ENCODE measurements around the gene GRM8.

Gene GRM8

DNA sequence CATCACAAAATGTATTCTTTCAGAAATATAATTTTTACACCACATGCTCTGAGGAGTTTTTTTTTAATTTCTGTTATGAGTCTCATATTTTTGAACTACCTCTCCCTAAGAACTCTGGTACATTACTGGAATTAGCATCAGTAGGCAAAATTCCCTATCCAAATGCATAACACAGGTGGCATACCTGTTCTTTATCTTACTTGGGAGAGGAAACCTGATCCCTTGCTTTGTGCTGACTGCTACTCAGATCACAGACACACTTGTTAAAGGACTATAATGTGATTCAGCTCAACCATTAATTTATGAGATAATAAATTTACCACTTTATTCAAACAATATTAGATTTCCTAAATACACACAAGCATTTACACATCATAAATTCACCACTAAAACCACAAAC, 617.2 kb downstream of the GRM8 start:
- DNase-seq = no peak

DNA sequence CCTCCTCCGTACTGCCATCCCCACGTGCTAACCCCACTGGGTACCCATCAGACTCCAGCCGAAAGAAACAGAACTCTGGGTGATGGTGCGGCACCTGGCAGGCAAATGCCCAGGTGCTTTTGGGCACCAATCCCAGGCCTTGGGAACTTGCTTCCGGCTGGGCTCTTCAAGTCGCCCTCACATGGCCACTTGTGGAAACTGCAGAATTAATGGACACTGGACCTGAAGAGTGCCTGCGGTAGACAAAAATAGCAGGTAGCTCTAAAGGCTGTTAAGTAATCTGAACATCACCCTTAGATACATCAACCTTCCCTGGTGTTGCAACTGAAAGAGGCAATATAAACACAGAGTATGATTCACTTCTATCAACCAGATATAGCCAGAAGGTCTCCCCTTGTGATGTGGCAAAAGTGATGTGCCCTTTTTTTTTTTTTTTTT, 644.4 kb downstream of the GRM8 start:
- peak; percentile 2 for DNase-seq

DNA sequence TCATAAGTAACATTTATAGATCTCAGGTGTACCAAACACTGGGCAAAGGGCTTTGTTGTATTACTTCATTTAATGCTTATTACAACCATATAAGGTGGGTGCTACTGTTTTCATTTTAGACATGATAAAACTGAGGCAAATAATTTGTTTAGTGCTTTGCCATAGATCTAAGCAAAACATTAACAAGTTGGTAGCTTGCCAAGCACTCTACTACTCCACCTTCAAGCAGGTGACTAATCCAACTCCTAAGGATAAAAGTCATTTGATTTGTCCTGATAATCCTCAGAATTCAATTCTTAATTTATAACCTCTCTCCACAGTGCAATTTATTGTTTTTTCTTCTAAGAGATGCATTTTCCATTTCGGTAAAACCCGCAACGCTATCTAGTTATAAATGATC, 646.4 kb downstream of the GRM8 start:
- DNase-seq = no peak

DNA sequence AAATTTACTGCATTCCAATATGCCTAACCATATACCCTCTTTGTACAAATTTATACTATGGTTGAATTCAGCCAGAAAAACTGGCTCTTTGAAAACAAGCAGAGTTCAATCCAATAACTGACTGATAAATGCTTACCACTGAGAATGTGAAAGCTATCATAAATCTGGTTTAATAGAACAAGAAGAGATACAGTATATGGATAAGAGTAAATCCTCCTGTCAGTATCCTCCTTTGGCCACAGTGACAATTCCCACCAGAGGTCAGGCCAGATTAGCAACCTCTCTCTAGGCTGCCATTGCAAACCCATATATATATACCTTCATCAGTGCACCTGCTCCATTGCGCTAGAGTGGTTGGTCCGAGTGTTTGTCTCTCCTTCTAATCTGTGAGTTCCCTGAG, 647.2 kb downstream of the GRM8 start:
- no peak for DNase-seq

DNA sequence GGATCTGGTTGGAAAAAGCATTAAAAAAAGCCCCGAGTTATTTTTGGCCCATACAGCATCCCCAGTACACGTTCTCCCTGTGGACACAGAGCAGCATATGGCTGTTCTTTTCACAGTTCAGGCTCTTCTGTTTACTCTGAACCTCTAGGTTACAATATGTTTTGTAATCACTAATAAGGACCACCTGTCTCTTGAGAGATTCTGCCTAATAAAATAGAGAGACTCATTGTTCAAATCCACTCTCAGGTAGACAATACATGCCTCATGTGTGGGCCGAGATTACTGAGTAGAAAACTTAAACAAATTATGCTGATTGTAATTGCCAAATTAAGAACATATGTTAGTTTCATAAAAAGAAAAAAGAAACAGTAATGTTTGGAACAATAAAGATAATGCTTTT, 647.7 kb downstream of the GRM8 start:
- DNase-seq = no peak

- DNase-seq = no peak
These were observed 663.6 kb downstream of the GRM8 start for GRCh38 chr7:126589068-126589684.

- no peak for DNase-seq
These were observed 674.4 kb downstream of the GRM8 start for GRCh38 chr7:126578338-126578737.

- DNase-seq = peak; percentile 53
These were observed 678.2 kb downstream of the GRM8 start for GRCh38 chr7:126574276-126575250.

GRCh38 chr7:126570845-126571244, 681.9 kb downstream of the GRM8 start:
- DNase-seq = no peak

DNA sequence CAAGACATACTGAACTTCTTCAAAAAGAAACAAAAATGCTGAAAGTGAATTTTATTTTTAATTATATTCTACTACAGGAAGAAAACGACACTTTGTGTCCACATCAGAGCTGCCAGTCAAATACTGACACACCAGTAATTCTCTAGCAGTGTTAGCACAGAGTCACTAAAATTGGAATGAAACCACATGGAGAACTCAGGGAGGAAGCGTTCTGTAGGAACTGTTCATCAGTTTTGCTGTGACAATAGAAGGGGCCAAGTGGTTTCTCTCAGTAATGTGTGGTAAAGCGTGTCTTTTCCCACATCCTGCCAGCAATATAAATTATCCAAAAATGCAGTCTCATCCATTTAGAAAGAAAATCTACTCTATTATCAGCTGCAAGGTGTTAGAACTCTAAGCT, 683.3 kb downstream of the GRM8 start:
- no peak for DNase-seq

- DNase-seq = no peak
These were observed 695.5 kb downstream of the GRM8 start for GRCh38 chr7:126557271-126557670.

DNA sequence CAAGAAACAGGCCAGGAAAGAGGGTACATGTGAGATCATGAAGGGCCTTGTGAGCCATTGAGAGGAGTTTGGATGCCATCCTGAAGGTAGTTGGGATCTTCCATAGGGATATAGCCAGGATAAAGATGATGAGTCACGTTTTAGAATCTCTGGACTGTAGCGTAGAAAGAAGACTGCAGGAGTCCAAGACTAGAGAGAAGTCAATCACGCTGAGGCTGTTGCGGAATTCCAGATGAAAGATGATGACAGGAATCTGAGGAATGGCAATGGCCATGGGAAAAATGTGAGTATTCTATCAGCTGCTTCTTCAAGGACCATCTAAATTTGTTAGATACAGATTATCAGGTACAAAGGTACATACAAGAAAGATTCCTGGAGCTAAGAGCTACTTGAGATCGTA, 711.3 kb downstream of the GRM8 start:
- DNase-seq = peak; percentile 2

DNA sequence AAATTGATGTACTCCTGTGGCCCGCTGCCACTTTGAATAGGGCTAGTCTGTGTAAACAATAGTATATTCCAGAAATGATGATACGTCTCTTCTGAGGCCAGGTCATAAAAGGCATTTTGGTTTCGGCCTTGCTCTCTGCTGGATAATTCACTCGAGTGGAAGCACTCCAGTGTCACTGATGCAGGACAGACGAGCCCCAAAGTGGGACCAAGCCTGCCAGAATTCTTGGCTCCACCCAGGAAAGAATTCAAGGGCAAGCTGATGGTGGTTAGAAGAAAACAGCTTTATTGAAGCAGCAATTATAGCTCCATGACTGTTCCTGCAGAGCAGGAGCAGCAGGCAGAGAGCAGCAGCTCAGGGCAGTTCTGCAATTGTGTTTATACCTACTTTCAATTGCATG, 717.6 kb downstream of the GRM8 start:
- no peak for DNase-seq

DNA sequence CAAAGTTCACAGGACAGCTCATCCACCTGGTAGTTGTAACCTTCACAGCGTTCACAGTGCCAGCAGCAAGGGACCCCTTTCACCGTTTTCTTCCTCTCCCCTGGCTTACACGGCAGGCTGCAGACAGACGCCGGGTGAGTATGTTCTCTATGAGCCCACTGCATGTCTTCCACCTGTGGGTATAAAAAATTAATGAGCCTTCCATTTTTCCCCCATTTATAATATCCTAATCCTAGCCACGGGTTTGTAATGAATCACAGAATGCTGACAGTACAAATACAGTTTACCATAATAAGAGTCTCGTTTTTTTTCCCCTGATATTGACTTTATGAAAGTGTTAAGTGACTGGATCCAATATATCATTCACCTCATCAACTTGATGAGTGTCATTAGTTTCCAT, 719.0 kb downstream of the GRM8 start:
- no peak for DNase-seq

DNA sequence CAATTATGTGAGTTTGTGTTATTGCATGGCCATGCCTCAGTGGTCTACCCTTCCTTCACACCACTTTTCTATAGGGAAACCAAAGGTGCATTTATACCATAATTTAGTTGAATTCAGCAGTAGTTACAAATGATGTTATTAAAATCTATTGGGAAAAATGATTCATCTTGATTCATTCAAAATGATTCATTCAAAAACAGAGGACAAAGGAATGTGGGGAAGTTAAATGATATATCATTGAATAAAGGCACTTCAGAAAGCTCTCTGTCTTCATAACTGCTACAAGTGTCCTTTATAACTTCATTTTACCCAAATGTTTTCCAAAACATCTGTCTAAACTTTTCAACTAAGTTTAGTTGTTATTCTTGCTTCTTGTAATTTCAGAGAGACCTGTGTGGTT, 722.9 kb downstream of the GRM8 start:
- DNase-seq = no peak

DNA sequence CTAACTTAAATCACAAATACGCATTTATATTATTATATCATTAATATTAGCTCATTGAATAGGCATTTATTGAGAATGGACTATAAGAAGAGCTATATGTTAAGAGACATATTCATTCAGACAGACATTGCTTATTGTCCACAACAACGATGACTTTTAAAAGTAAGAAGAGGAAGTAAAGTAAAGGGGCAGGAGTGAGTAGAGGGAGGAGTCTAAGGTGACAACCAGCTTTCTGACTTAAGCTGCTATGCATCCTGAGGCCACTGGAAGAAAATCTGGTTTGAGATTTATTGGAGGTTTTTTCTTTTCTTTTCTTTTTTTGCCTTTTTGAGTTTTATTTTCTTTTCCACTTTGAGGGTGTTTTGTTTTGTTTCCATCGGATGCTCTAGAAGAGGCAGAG, 723.5 kb downstream of the GRM8 start:
- DNase-seq = no peak

GRCh38 chr7:126525906-126526305, 726.8 kb downstream of the GRM8 start:
- DNase-seq = no peak

DNA sequence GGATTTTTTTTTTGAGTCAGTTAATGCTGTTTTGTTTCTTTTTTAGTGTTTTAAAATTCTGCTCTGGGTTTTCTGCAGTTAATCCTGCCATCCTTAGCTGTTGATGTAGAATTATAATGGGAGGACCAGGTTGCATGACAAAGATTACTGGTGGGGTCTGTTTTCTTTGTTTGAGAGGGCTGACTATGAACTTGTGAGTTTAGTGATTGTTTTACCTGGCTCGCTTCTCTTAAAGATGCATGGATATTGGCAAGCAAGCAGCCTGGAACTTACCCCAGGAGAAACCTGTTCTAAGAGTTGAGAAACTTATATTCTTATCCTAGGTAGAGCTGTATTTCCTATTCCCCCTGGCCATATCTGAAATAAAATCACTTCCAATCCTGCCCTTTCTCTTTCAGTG, 727.8 kb downstream of the GRM8 start:
- no peak for DNase-seq

GRCh38 chr7:126511046-126511445, 741.7 kb downstream of the GRM8 start:
- no peak for DNase-seq

DNA sequence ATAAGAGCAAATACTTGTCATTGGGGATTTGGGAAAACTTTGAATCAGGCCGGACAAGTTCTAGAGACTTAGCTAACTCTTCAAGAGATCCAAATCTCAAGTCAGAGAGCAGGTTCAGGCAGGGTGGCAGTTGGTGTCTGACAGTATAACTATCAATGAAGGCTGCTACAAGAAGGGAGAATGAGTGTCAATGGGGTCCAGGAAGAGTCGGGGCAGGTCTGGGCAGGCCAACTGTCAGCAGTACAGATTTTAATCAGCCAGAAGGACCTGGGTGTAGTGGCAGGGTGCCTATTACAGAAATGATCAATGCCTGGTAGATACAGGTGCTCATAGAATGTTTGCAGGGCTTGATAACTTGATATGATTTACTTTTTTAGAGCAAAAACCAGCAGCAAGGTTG, 751.1 kb downstream of the GRM8 start:
- DNase-seq = no peak

- no peak for DNase-seq
These were observed 753.3 kb downstream of the GRM8 start for GRCh38 chr7:126499481-126499880.

GRCh38 chr7:126495733-126496132, 757.0 kb downstream of the GRM8 start:
- DNase-seq = no peak

DNA sequence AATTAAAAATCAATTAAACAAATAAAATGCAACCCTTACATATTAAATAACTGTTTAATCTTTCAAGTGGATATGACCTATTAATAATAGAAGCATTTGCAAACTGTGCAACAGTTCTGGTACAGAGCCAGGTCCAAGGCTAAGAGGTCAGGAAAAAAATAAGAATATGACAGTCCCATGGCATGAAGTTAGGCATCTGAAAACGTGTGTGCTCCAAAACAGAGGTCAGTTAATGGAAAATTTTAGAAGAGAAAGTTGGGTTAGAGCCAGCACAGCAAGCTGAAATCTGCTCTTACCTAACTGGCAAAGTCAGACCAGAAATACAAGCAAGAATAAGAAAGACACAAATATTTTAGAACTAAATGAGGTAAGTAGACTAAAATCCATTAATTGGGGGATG, 757.7 kb downstream of the GRM8 start:
- no peak for DNase-seq

DNA sequence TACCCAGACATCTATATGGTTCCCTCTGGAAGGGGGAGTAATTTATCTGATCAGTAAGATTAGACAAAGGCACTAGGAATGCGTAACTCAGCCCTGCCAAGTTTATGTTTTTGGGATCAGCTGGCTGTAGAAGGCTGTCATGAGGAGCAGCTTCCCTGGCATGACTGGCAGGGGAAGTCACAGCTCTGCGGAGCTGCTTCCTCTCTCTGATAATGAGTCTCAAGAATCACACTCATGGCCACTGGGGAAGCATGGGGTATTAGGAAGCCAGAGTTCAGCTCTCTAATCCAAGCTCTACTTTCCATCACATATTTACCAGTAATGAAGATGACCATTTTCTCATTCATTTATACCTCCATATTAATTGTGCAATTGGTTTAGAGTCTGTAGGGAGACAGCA, 758.9 kb downstream of the GRM8 start:
- no peak for DNase-seq

All from EL (cell line).